Activated CD4-positive, alpha-beta memory T cell treated with anti-CD3 and anti-CD28 coated beads for 36 hours (primary cell): ENCODE measurements around the gene TPP1. TPM values are rescaled to one million over a fixed set of nuclear protein-coding genes. Genes with fewer than 3 reads are reported as not detected.

Experiments used
- CTCF ChIA-PET: fragments of 350-600 bp; sonication (Branson Sonifier 250); formaldehyde crosslinking; loops from one replicate; lab custom pipeline; 2021; ENCODE audit warnings: antibody characterized with exemption, inconsistent platforms; lab: Charles Lee
- POLR2A ChIA-PET: fragments of 350-600 bp; sonication (Branson Sonifier 250); formaldehyde crosslinking; loops from one replicate; lab custom pipeline; 2021; ENCODE audit warnings: antibody characterized with exemption; lab: Charles Lee
- DNase-seq: peaks from one replicate; pipeline ENCODE4 v3.0.0-alpha.2; 2020
- H3K27ac Mint-ChIP-seq: one replicate; pipeline ENCODE4 v1.8.0; 2021; ENCODE audit warnings: mixed read lengths
- H3K27me3 Mint-ChIP-seq: one replicate; pipeline ENCODE4 v1.8.0; 2021; ENCODE audit warnings: mixed read lengths
- H3K36me3 Mint-ChIP-seq: one replicate; pipeline ENCODE4 v1.8.0; 2021; ENCODE audit warnings: mixed read lengths
- H3K4me1 Mint-ChIP-seq: one replicate; pipeline ENCODE4 v1.8.0; 2021; ENCODE audit warnings: low read depth, mixed read lengths
- H3K4me3 Mint-ChIP-seq: one replicate; pipeline ENCODE4 v1.8.0; 2021; ENCODE audit warnings: mild to moderate bottlenecking, mixed read lengths
- H3K9me3 Mint-ChIP-seq: one replicate; pipeline ENCODE4 v1.8.0; 2021; ENCODE audit warnings: mixed read lengths
- intact Hi-C: fragments of 100-400 bp; cut with micrococcal nuclease; formaldehyde crosslinking; loops from one replicate; pipeline ENCODE4 v1.15.1; 2023
- total RNA-seq, 2 experiments: library from RNA; stranded (reverse); gene quantifications; one replicate each; pipeline ENCODE4 v1.2.3, GENCODE V29; 2021

The TPP1 gene
- total RNA-seq, 2 experiments from 2014 or later, result 53.2 to 56.6 TPM

GRCh38 chr11:6646918-6647679 is 27.9 kb upstream of the TPP1 start:
- Mint-ChIP-seq H3K27ac (no peak overlapping the region), H3K9me3 (no peaks in the 10 kb centered on the region), H3K4me1 (no peaks in the 10 kb centered on the region), H3K27me3 (no peaks in the 10 kb centered on the region), H3K4me3 (no peak overlapping the region), H3K36me3 (no peaks in the 10 kb centered on the region)
- CTCF ChIA-PET, result interaction anchor here (0.8 to 2.2 kb wide), 6 partner anchors 8 to 59 kb away, joined by 3 to 8 read pairs (median 4); partner anchors contain the start of genes MRPL17 and TAF10
- intact Hi-C loops, result loop anchor here (2.0 kb wide), 2 partner anchors 20 to 28 kb away; partner anchors contain the start of gene TPP1
- POLR2A ChIA-PET, result interaction anchor here (0.6 to 1.6 kb wide), 7 partner anchors 21 to 47 kb away, joined by 3 to 4 read pairs (median 3); partner anchors contain the start of gene MRPL17
- peak; percentile 49 for DNase-seq

GRCh38 chr11:6646576-6646917 is 27.3 kb upstream of the TPP1 start:
- H3K36me3 Mint-ChIP-seq, result no peaks in the 10 kb centered on the region
- POLR2A ChIA-PET, result interaction anchor here (0.6 to 1.6 kb wide), 7 partner anchors 21 to 47 kb away, joined by 3 to 4 read pairs (median 3); partner anchors contain the start of gene MRPL17
- no peaks in the 10 kb centered on the region for H3K27me3 Mint-ChIP-seq
- intact Hi-C loops, result loop anchor here (2.0 kb wide), 2 partner anchors 20 to 28 kb away; partner anchors contain the start of gene TPP1
- CTCF ChIA-PET, result interaction anchor here (1.0 to 2.2 kb wide), 4 partner anchors 21 to 36 kb away, joined by 3 to 8 read pairs (median 6); partner anchors contain the start of genes MRPL17 and TAF10
- no peak for DNase-seq
- no peaks in the 10 kb centered on the region for H3K9me3 Mint-ChIP-seq
- H3K27ac Mint-ChIP-seq, result no peak overlapping the region
- H3K4me3 Mint-ChIP-seq, result no peak overlapping the region
- H3K4me1 Mint-ChIP-seq, result no peaks in the 10 kb centered on the region

GRCh38 chr11:6646071-6646470 is 26.8 kb upstream of the TPP1 start:
- H3K9me3 Mint-ChIP-seq, result no peaks in the 10 kb centered on the region
- no peaks in the 10 kb centered on the region for H3K27me3 Mint-ChIP-seq
- ChIA-PET CTCF (interaction anchor here (1.6 to 2.2 kb wide), 2 partner anchors 22 to 34 kb away, joined by 7 to 8 read pairs; partner anchors contain the start of gene TAF10), POLR2A (interaction anchor here (0.6 to 1.6 kb wide), 4 partner anchors 22 to 48 kb away, joined by 3 to 4 read pairs (median 3); no protein-coding TSS in a partner anchor)
- DNase-seq, result no peak
- peak overlapping the region; percentile 13 for H3K27ac Mint-ChIP-seq
- intact Hi-C loops, result loop anchor here (2.0 kb wide), 2 partner anchors 21 to 27 kb away; partner anchors contain the start of gene TPP1
- H3K4me3 Mint-ChIP-seq, result no peak overlapping the region
- no peaks in the 10 kb centered on the region for H3K4me1 Mint-ChIP-seq
- no peaks in the 10 kb centered on the region for H3K36me3 Mint-ChIP-seq

GRCh38 chr11:6642957-6643356 is 23.7 kb upstream of the TPP1 start:
- Mint-ChIP-seq H3K4me3 (no peak overlapping the region), H3K9me3 (no peaks in the 10 kb centered on the region), H3K27ac (no peak overlapping the region), H3K27me3 (no peaks in the 10 kb centered on the region), H3K36me3 (no peaks in the 10 kb centered on the region), H3K4me1 (no peaks in the 10 kb centered on the region)
- POLR2A ChIA-PET, result interaction anchor here (1.2 to 1.6 kb wide), 2 partner anchors 21 to 24 kb away, joined by 3 to 6 read pairs; partner anchors contain the start of gene TPP1
- no peak for DNase-seq
- intact Hi-C loops, result no loop called here
- CTCF ChIA-PET, result interaction anchor here (1.4 kb wide), 1 partner anchor 24 kb away, joined by 4 read pairs; no protein-coding TSS in a partner anchor

- no peak overlapping the region for H3K27ac Mint-ChIP-seq
- no peaks in the 10 kb centered on the region for H3K27me3 Mint-ChIP-seq
- intact Hi-C loops, result no loop called here
- no peak overlapping the region for H3K4me3 Mint-ChIP-seq
- DNase-seq, result no peak
- H3K36me3 Mint-ChIP-seq, result no peaks in the 10 kb centered on the region
- POLR2A ChIA-PET, result no interaction called here
- no peaks in the 10 kb centered on the region for H3K4me1 Mint-ChIP-seq
- no peaks in the 10 kb centered on the region for H3K9me3 Mint-ChIP-seq
- CTCF ChIA-PET, result no interaction called here
Measured at GRCh38 chr11:6640985-6641701, 21.9 kb upstream of the TPP1 start.

- Mint-ChIP-seq H3K36me3 (no peaks in the 10 kb centered on the region), H3K4me1 (no peaks in the 10 kb centered on the region), H3K4me3 (no peak overlapping the region), H3K27ac (no peak overlapping the region), H3K27me3 (no peaks in the 10 kb centered on the region), H3K9me3 (no peaks in the 10 kb centered on the region)
- CTCF ChIA-PET, result interaction anchor here (1.1 to 1.5 kb wide), 2 partner anchors 8 to 27 kb away, joined by 3 to 4 read pairs; no protein-coding TSS in a partner anchor
- intact Hi-C loops, result no loop called here
- DNase-seq, result no peak
- POLR2A ChIA-PET, result no interaction called here
Measured at GRCh38 chr11:6640036-6640984, 21.1 kb upstream of the TPP1 start.

GRCh38 chr11:6638429-6638828 is 19.2 kb upstream of the TPP1 start:
- DNase-seq, result no peak
- H3K36me3 Mint-ChIP-seq, result no peaks in the 10 kb centered on the region
- H3K9me3 Mint-ChIP-seq, result no peaks in the 10 kb centered on the region
- no peaks in the 10 kb centered on the region for H3K4me1 Mint-ChIP-seq
- no peak overlapping the region for H3K4me3 Mint-ChIP-seq
- intact Hi-C loops, result no loop called here
- ChIA-PET POLR2A (no interaction called here), CTCF (interaction anchor here (1.5 kb wide), 1 partner anchor 10 kb away, joined by 4 read pairs; no protein-coding TSS in a partner anchor)
- no peak overlapping the region for H3K27ac Mint-ChIP-seq
- H3K27me3 Mint-ChIP-seq, result no peaks in the 10 kb centered on the region

GRCh38 chr11:6637871-6638270 is 18.6 kb upstream of the TPP1 start:
- intact Hi-C loops, result no loop called here
- no peak for DNase-seq
- Mint-ChIP-seq H3K9me3 (no peaks in the 10 kb centered on the region), H3K27ac (no peak overlapping the region), H3K36me3 (no peaks in the 10 kb centered on the region), H3K4me3 (no peak overlapping the region), H3K4me1 (no peaks in the 10 kb centered on the region), H3K27me3 (no peaks in the 10 kb centered on the region)
- ChIA-PET CTCF (interaction anchor here (1.0 kb wide), 1 partner anchor 107 kb away, joined by 3 read pairs; no protein-coding TSS in a partner anchor), POLR2A (no interaction called here)

- no peaks in the 10 kb centered on the region for H3K4me1 Mint-ChIP-seq
- H3K9me3 Mint-ChIP-seq, result no peaks in the 10 kb centered on the region
- no peak for DNase-seq
- H3K36me3 Mint-ChIP-seq, result no peaks in the 10 kb centered on the region
- POLR2A ChIA-PET, result no interaction called here
- H3K4me3 Mint-ChIP-seq, result no peak overlapping the region
- CTCF ChIA-PET, result interaction anchor here (0.8 kb wide), 1 partner anchor 44 kb away, joined by 5 read pairs; no protein-coding TSS in a partner anchor
- no peak overlapping the region for H3K27ac Mint-ChIP-seq
- intact Hi-C loops, result no loop called here
- H3K27me3 Mint-ChIP-seq, result no peaks in the 10 kb centered on the region
Measured at GRCh38 chr11:6636480-6636879, 17.3 kb upstream of the TPP1 start.

GRCh38 chr11:6635082-6635932 is 16.1 kb upstream of the TPP1 start:
- peaks cover 1% of the 10 kb centered on the region for H3K36me3 Mint-ChIP-seq
- CTCF ChIA-PET, result no interaction called here
- no peak overlapping the region for H3K27ac Mint-ChIP-seq
- intact Hi-C loops, result no loop called here
- DNase-seq, result no peak
- POLR2A ChIA-PET, result no interaction called here
- H3K27me3 Mint-ChIP-seq, result no peaks in the 10 kb centered on the region
- H3K4me3 Mint-ChIP-seq, result no peak overlapping the region
- H3K4me1 Mint-ChIP-seq, result no peaks in the 10 kb centered on the region
- H3K9me3 Mint-ChIP-seq, result no peaks in the 10 kb centered on the region
